ENCODE measurements around the gene LUC7L.
"Not testable (repeated sequence)": the region's sequence is repeated elsewhere in the genome, so short reads cannot be mapped to it uniquely, and the experiment has no call there.

LUC7L gene

GRCh38 chr16:229731-230281 lies 557 bp upstream of the LUC7L start:
- DNase-seq (ENCODE audit: low read depth, low spot score), result no peak

- DNase-seq (ENCODE audit: low read depth, low spot score), result no peak
Observed at GRCh38 chr16:228151-228851, 948 bp downstream of the LUC7L start.

- no peak for DNase-seq (ENCODE audit: low read depth, low spot score)
Observed at GRCh38 chr16:220021-220420, 9.2 kb downstream of the LUC7L start.

GRCh38 chr16:212999-213398 lies 16.2 kb downstream of the LUC7L start:
- no peak for DNase-seq (ENCODE audit: low read depth, low spot score)

- not testable (repeated sequence) for DNase-seq (ENCODE audit: low read depth, low spot score)
Observed at GRCh38 chr16:211631-212180, 17.5 kb downstream of the LUC7L start.

- not testable (repeated sequence) for DNase-seq (ENCODE audit: low read depth, low spot score)
Observed at GRCh38 chr16:209359-209758, 19.9 kb downstream of the LUC7L start.

- not testable (repeated sequence) for DNase-seq (ENCODE audit: low read depth, low spot score)
Observed at GRCh38 chr16:204046-204445, 25.2 kb downstream of the LUC7L start.

- DNase-seq (ENCODE audit: low read depth, low spot score), result peak; percentile 17
Observed at GRCh38 chr16:203246-203645, 26.0 kb downstream of the LUC7L start.

- peak; percentile 59 for DNase-seq (ENCODE audit: low read depth, low spot score)
Observed at GRCh38 chr16:200388-200787, 28.9 kb downstream of the LUC7L start.

- DNase-seq (ENCODE audit: low read depth, low spot score), result no peak
Observed at GRCh38 chr16:194516-194915, 34.7 kb downstream of the LUC7L start.

- no peak for DNase-seq (ENCODE audit: low read depth, low spot score)
Observed at GRCh38 chr16:193441-193840, 35.8 kb downstream of the LUC7L start.

GRCh38 chr16:192686-193085 lies 36.6 kb downstream of the LUC7L start:
- DNase-seq (ENCODE audit: low read depth, low spot score), result no peak

- no peak for DNase-seq (ENCODE audit: low read depth, low spot score)
Observed at GRCh38 chr16:191831-192230, 37.4 kb downstream of the LUC7L start.

- no peak for DNase-seq (ENCODE audit: low read depth, low spot score)
Observed at GRCh38 chr16:189604-190186, 39.6 kb downstream of the LUC7L start.

- DNase-seq (ENCODE audit: low read depth, low spot score), result no peak
Observed at GRCh38 chr16:188674-189073, 40.6 kb downstream of the LUC7L start.

GRCh38 chr16:187330-187729 lies 41.9 kb downstream of the LUC7L start:
- DNase-seq (ENCODE audit: low read depth, low spot score), result no peak

- no peak for DNase-seq (ENCODE audit: low read depth, low spot score)
Observed at GRCh38 chr16:185691-186090, 43.6 kb downstream of the LUC7L start.

GRCh38 chr16:185213-185612 lies 44.0 kb downstream of the LUC7L start:
- DNase-seq (ENCODE audit: low read depth, low spot score), result no peak

- no peak for DNase-seq (ENCODE audit: low read depth, low spot score)
Observed at GRCh38 chr16:183005-183404, 46.2 kb downstream of the LUC7L start.

- DNase-seq (ENCODE audit: low read depth, low spot score), result no peak
Observed at GRCh38 chr16:181565-182021, 47.7 kb downstream of the LUC7L start.

GRCh38 chr16:180681-181564 lies 48.3 kb downstream of the LUC7L start:
- DNase-seq (ENCODE audit: low read depth, low spot score), result peak; percentile 90

All from ELF-1 (cell line).